Measurements from ENCODE around the gene HCST. TPM values are rescaled to one million over a fixed set of nuclear protein-coding genes. Genes with fewer than 3 reads are reported as not detected.
"Not testable (repeated sequence)": the region's sequence is repeated elsewhere in the genome, so short reads cannot be mapped to it uniquely, and the experiment has no call there.

Gene HCST
- total RNA-seq, 1 donor from 2014 or later = 14.4 TPM

- no peak for DNase-seq (ENCODE audit: low spot score)
Measured at GRCh38 chr19:35904311-35905068, 2.2 kb downstream of the HCST start.

GRCh38 chr19:35905178-35905727 is 2.9 kb downstream of the HCST start:
- DNase-seq (ENCODE audit: low spot score) = no peak

DNA sequence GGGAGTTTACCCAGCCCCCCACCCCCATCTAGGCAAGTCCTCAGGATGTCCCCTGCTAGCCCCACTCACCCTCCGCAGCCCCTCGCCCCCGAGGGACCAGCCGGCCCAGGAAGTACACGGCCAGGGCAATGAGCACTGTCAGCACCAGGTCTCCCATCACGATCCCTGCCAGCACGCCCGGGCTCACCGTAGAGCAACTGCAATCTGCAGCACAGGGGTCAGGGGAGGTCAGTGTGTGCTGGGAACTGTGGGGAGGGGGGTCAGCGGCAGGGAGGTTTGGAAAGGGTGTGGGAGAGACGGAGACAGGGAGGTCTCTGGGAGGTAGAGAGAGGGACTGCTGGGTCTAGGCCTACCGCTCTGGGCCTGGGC is 5.0 kb downstream of the HCST start:
- no peak for DNase-seq (ENCODE audit: low spot score)

DNA sequence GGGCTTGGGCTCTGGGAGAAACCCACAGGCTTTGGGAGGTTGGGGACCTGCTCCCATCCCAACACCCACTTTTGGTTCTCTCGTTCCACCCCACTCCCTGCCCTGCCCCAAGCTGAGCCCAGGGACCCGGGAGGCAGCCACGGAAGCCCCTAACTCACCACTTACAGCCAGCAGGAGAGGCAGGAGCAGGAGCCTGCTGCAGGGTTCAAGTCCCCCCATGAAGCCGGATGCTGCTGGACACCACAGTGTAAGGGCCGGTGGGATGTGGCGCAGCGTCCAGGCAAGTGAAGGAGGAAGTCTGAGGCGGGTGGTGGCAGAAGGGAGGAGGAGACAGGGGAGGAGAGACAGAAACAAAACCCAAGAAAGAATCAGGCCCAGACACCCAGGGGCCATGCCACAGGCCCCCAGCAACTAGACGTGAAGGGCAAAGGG is 5.7 kb downstream of the HCST start, which contains the start of gene TYROBP:
TYROBP (minus strand) TSS at position 286 of the 432 bp plus-strand sequence; CDS start at position 219, 67 bp downstream.
- DNase-seq (ENCODE audit: low spot score) = no peak

DNA sequence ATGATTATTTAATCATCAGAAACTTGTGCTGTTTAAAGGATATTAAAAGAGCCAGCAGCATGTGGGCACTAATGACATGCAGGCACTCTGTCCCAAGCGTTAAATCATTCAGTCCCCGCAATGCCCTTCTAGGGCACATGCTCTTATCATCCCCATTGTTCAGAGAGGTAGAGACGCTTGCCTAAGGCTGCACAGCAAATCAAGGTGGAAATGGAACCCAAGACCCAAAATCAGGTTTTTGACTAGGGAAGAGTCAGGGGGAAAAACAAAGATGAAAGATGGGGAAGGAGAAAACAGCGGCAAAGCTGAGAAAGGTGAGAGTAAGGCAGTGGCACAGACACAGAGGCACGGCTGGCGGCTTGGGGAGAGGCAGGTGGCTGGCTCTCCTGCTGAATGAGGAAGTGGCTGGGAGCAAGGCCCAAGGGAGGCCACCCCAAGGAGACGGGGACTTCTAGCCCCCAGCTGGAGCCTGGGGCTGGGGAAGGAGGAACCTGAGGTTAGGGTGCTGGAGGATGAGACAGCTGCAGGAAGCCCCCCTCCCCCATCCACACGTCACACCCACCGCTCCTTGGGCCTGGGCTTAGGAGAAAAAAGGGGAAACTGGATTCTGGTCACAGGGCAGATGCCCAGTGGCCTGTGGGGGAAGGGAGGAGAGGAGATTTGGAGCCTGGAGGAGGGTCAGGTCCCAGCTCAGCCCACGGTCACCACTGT is 6.8 kb downstream of the HCST start:
- peak; percentile 78 for DNase-seq (ENCODE audit: low spot score)

DNA sequence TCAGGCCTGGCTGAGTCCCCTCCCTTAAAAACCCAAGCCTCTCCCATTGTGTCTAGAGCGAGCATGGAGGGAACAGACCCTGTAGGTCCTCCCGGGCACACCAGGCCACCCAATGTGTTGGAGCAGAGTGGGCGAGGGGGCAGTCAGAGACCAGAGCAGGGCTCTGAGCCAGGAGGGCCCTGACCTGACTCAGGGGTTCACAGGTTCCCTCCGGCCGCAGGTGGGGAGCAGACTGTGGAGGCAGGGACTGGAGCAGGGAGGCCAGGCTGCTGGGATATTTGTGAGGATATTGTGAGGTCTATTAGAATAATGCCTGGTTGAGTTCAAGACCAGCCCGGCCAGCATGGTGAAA is 7.3 kb downstream of the HCST start:
- DNase-seq (ENCODE audit: low spot score) = no peak

- not testable (repeated sequence) for DNase-seq (ENCODE audit: low spot score)
Measured at GRCh38 chr19:35910355-35910754, 8.0 kb downstream of the HCST start.

GRCh38 chr19:35911173-35911572 is 8.8 kb downstream of the HCST start:
- no peak for DNase-seq (ENCODE audit: low spot score)

GRCh38 chr19:35911790-35912189 is 9.5 kb downstream of the HCST start:
- DNase-seq (ENCODE audit: low spot score) = peak; percentile 62

DNA sequence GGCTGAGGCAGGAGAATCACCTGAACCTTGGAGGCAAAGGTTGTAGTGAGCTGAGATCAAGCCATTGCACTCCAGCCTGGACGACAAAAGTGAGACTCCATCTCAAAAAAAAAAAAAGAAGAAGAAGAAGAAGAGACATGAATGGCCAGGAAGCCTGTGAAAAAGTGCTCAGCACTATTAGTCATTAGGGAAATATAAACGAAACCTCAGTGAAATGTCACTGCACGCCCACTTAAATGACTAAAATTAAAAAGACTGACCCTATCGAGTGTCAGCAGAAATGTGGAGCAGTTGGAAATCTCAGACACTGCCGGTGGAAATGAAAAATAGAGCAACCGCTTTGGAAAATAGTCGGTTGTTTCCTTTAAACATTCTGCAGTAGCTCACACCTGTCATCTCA is 11.3 kb downstream of the HCST start:
- no peak for DNase-seq (ENCODE audit: low spot score)

DNA sequence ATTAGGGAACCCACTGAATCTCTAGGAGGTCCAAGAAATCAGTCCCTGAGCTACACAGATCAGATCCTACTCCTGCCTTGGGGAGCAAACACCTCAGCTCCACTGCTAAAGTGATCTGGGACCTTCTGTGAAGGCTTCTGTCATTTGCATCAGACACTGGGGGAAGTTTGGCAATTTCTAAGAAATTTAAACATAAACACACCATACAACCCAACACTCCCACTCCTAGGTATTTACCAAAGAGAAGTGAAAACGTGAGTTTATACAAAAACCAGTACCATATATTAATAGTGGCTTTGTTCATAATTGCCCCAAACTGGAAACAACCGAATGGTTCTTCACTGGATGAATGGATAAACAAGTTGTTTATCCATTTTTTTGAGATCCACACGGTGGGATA is 13.1 kb downstream of the HCST start:
- no peak for DNase-seq (ENCODE audit: low spot score)

- DNase-seq (ENCODE audit: low spot score) = no peak
Measured at GRCh38 chr19:35919306-35919705, 17.0 kb downstream of the HCST start.

- no peak for DNase-seq (ENCODE audit: low spot score)
Measured at GRCh38 chr19:35921012-35921411, 18.7 kb downstream of the HCST start.

- DNase-seq (ENCODE audit: low spot score) = no peak
Measured at GRCh38 chr19:35925501-35925900, 23.2 kb downstream of the HCST start.

GRCh38 chr19:35928507-35928906 is 26.2 kb downstream of the HCST start:
- DNase-seq (ENCODE audit: low spot score) = no peak

GRCh38 chr19:35929876-35930275 is 27.5 kb downstream of the HCST start:
- DNase-seq (ENCODE audit: low spot score) = no peak

GRCh38 chr19:35931161-35931873 is 29.0 kb downstream of the HCST start:
- peak; percentile 99 for DNase-seq (ENCODE audit: low spot score)

DNA sequence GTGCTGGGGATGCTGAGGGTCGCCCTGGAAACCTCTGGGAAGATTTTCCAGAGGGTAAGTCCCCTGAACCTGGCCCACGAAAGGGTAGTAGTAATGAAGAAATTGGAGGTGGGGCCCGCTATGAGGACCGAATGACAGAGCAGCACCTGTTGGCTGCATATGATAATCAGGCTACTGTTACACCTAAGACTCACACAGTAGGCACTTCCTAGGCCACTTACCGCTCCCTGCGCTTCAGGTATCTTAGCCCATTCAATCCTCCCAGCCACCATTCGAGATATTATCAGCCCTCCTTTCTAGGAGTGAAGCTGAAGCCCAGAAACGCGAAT is 29.5 kb downstream of the HCST start:
- DNase-seq (ENCODE audit: low spot score) = no peak

GRCh38 chr19:35932291-35932936 is 30.1 kb downstream of the HCST start:
- DNase-seq (ENCODE audit: low spot score) = no peak

GRCh38 chr19:35935911-35936737 is 33.8 kb downstream of the HCST start, which contains the start of gene LRFN3:
Gene LRFN3, plus strand, starts transcription at chr19:35936374. Its CDS starts 3,052 bp downstream, at chr19:35939426.
- DNase-seq (ENCODE audit: low spot score) = peak; percentile 57

GRCh38 chr19:35936738-35937268 is 34.5 kb downstream of the HCST start:
- DNase-seq (ENCODE audit: low spot score) = no peak

Data from mucosa of gallbladder (tissue), 1 donor.